IPS-11a (cell line): Measurements from ENCODE around the gene FAM117B.
"Not testable (repeated sequence)": the region's sequence is repeated elsewhere in the genome, so short reads cannot be mapped to it uniquely, and the experiment has no call there.

Experiments
- H3K4me3 ChIP-seq: one replicate; pipeline ENCODE4 v1.5.1; 2013; ENCODE audit warnings: low read depth, low read length, control low read depth

Gene FAM117B

DNA sequence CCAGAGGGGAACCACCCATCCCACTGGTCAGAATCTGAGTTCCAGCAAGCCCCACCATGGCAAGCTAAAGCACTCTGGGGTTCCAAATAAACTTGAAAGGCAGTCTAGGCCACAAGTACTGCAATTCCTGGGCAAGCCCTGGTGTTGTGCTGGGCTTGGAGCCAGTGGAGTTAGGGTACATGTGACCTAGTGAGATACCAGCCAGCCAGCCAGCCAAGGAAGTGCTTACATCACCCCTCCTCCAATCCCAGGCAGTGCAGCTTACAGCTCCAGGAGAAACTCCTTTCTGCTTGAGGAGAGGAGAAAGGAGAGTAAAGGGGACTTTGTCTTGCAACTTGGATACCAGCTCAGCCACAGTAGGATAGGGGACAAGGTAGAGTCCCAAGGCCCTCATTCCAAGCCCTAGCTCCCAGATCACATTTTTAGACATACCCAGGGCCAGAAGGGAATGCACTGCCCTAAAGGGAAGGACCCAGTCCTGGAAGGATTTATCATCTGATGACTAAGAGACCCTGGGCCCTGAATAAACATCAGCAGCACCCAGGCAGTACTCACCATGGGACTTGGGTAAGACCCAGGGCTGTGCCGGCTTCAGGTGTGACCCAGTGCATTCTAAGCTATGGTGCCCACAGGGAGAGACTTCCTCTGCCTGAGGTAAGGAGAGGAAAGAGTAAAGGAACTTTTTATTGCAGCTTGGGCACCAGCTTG is 172.8 kb downstream of the FAM117B start:
- not testable (repeated sequence) for H3K4me3 ChIP-seq

- no peak overlapping the region for H3K4me3 ChIP-seq
Measured at GRCh38 chr2:202808754-202809153, 174.0 kb downstream of the FAM117B start.

GRCh38 chr2:202813387-202813786 is 178.6 kb downstream of the FAM117B start:
- H3K4me3 ChIP-seq = no peak overlapping the region

DNA sequence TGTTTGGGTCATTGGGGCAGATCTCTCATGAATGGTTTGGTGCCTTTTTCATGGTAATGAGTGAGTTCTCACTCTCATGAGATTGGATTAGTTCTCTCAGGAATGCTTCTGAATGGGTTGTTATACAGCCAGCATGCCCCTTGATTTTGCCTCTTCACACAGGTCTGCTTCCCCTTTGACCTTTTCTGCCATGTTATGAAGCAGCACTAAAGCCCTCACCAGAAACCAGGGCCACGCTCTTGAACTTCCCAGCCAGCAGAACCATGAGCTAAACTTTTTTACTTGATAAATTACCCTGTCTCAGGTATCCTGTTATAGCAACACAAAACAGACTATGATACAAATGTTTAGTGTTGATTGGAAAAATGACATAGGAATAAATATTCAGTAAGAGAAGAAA is 179.5 kb downstream of the FAM117B start:
- H3K4me3 ChIP-seq = no peak overlapping the region

DNA sequence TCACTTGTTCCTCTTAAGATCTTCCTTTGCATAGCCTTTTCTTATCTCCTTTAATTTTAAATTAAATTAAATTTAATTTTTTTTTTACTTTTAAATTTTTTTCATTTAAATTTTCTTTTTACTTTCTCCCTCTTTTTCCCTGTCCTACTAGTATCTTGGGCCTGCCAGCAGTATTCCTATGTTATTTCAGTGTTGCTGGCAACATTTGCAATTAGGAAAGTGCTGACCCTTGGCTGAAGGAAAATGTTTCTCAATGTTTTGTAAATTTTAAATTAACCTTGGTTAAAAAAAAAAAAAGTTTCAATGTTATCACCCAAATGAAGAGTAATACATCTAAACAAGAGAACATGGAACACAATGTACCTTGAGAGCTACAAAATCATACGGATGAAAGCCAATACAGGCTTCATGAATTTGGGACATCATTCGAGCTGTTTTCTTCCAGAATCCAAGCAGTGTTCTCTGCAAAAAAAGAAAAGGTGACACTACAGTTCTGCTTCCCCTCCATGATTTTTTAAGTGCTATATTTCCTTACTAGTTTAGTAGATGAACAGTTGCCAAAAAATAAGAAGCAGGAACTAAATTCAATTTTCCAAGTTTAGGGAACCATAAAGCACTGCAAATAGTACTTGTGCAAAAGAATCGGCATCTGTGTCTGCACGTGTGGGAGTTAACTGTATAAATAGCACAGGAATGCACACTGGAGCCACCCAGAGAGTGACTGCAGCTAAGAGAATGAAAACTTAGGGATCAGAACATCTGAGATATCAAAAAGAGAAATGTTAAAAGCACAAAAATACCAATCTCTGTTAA is 181.0 kb downstream of the FAM117B start:
- H3K4me3 ChIP-seq = no peak overlapping the region

DNA sequence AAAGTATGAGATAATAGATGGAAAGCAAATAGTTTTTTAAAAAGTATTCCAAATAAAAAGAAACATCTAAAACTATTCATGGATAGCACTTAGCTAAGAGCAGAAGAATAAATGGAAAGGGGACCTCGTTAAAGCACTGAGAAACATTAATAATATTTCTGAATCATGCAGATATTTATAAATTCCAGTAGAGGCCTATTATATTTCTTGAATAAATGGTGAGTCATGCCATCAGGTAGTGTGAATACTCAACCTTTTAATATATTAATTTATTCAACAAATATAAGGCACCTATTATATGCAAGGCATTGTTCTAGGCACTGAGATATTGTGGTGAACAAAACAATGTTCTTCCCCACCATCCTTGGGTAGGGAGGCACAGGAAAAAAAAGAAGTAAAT is 183.0 kb downstream of the FAM117B start:
- no peak overlapping the region for H3K4me3 ChIP-seq

DNA sequence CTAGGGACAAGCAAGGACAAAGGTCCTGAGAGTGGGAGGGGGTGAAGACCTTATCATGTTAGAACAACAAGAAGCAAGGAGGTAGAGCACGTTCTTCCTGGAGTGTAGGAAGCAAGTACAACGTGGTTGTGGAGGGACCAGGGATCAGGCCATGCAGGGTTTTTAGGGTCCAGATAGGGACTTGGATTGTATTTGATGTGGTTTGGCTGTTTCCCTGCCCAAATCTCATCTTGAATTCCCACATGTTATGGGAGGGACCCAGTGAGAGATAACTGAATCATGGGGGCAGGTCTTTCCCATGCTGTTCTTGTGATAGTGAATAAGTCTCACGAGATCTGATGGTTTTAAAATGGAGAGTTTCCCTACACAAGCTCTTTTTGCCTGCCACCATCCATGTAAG is 183.6 kb downstream of the FAM117B start:
- H3K4me3 ChIP-seq = no peak overlapping the region
